Measurements from ENCODE around the gene GDF10.

DNA sequence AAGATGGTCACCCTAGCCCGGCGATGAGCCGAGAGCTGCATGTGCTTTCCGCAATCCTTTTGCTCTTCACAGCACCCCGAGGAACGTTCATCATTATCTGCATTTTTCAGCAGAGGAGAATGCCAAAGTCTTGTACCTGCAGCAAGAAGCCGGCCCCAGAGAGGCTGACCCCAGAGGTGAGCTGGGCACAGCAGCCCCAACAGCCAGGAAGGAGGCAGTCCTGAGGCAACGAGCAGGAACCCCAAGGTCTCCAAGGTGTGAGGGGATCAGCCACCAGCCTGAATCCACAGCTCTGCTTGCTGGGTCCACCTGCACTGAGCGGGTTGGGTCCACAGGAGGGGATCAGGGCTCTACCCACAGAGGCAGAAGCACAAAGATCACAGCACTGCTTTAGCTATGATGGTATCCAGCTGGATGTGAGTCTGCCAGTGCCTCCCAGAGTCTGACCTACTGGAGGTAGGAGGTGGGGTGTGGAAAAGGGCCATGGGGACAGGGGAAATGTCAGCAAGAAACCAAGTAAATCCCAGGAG lies 16.8 kb upstream of the GDF10 start:
- TF ChIP-seq CTCF (IDR thresholded peaks at IDR 0.05) (no peak), POLR2A (IDR thresholded peaks at IDR 0.05) (no peak)

Measured in testis (tissue), 2 donors.